ENCODE measurements around the gene RNF126.

Gene RNF126

GRCh38 chr19:610071-610800, 52.8 kb downstream of the RNF126 start:
- Histone ChIP-seq H3K9ac (ENCODE audit: low read length) (peak overlapping the region; percentile 66), H3K79me2 (ENCODE audit: insufficient read depth, low read length) (no peaks in the 10 kb centered on the region), H3K9me2 (ENCODE audit: low read depth, low read length) (no peaks in the 10 kb centered on the region), H3K4me3 (ENCODE audit: low read depth, low read length, poor library complexity, severe bottlenecking) (peak overlapping the region; percentile 52), H3K4me1 (ENCODE audit: insufficient read depth, low read length, severe bottlenecking) (peaks cover 33% of the 10 kb centered on the region), H3K9me3 (ENCODE audit: low read length) (no peaks in the 10 kb centered on the region), H3K4me2 (ENCODE audit: low read length) (peak overlapping the region; percentile 73), H3K27me3 (ENCODE audit: insufficient read depth, low read length) (no peaks in the 10 kb centered on the region), H2AFZ (ENCODE audit: low read length) (no peak overlapping the region), H3F3A (ENCODE audit: insufficient read depth, low read length) (no peaks in the 10 kb centered on the region), H3K36me3 (ENCODE audit: insufficient read depth, low read length) (peaks cover 14% of the 10 kb centered on the region; the same call in 1 of the 2 replicates), H3K27ac (ENCODE audit: low read depth, low read length, poor library complexity, severe bottlenecking) (peak overlapping the region; percentile 89), H4K20me1 (ENCODE audit: insufficient read depth, low read length) (no peaks in the 10 kb centered on the region)
- TF ChIP-seq EZH2 (IDR thresholded peaks at IDR 0.05; ENCODE audit: borderline replicate concordance, low read length): no peak
- TF ChIP-seq, protein P1, sequence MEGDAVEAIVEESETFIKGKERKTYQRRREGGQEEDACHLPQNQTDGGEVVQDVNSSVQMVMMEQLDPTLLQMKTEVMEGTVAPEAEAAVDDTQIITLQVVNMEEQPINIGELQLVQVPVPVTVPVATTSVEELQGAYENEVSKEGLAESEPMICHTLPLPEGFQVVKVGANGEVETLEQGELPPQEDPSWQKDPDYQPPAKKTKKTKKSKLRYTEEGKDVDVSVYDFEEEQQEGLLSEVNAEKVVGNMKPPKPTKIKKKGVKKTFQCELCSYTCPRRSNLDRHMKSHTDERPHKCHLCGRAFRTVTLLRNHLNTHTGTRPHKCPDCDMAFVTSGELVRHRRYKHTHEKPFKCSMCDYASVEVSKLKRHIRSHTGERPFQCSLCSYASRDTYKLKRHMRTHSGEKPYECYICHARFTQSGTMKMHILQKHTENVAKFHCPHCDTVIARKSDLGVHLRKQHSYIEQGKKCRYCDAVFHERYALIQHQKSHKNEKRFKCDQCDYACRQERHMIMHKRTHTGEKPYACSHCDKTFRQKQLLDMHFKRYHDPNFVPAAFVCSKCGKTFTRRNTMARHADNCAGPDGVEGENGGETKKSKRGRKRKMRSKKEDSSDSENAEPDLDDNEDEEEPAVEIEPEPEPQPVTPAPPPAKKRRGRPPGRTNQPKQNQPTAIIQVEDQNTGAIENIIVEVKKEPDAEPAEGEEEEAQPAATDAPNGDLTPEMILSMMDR (IDR thresholded peaks at IDR 0.05; ENCODE audit: low read length): no peak

- Histone ChIP-seq H3K4me1 (ENCODE audit: insufficient read depth, low read length, severe bottlenecking) (peaks cover 33% of the 10 kb centered on the region), H2AFZ (ENCODE audit: low read length) (no peak overlapping the region), H3K27ac (ENCODE audit: low read depth, low read length, poor library complexity, severe bottlenecking) (peak overlapping the region; percentile 89), H3K4me2 (ENCODE audit: low read length) (no peak overlapping the region), H3K79me2 (ENCODE audit: insufficient read depth, low read length) (no peaks in the 10 kb centered on the region), H3F3A (ENCODE audit: insufficient read depth, low read length) (no peaks in the 10 kb centered on the region), H3K9me3 (ENCODE audit: low read length) (no peaks in the 10 kb centered on the region), H3K4me3 (ENCODE audit: low read depth, low read length, poor library complexity, severe bottlenecking) (no peak overlapping the region), H3K9me2 (ENCODE audit: low read depth, low read length) (no peaks in the 10 kb centered on the region), H3K27me3 (ENCODE audit: insufficient read depth, low read length) (no peaks in the 10 kb centered on the region), H3K36me3 (ENCODE audit: insufficient read depth, low read length) (peaks cover 5% of the 10 kb centered on the region; the same call in 1 of the 2 replicates), H3K9ac (ENCODE audit: low read length) (no peak overlapping the region; the same call in 1 of the 2 replicates), H4K20me1 (ENCODE audit: insufficient read depth, low read length) (no peaks in the 10 kb centered on the region)
- TF ChIP-seq, protein P1 (IDR thresholded peaks at IDR 0.05; ENCODE audit: low read length): no peak
- no peak for TF ChIP-seq EZH2 (IDR thresholded peaks at IDR 0.05; ENCODE audit: borderline replicate concordance, low read length)
Observed at GRCh38 chr19:609004-609346, 54.0 kb downstream of the RNF126 start.

GRCh38 chr19:608155-609003, 54.6 kb downstream of the RNF126 start:
- Histone ChIP-seq H3K27me3 (ENCODE audit: insufficient read depth, low read length) (no peaks in the 10 kb centered on the region), H3K79me2 (ENCODE audit: insufficient read depth, low read length) (no peaks in the 10 kb centered on the region), H2AFZ (ENCODE audit: low read length) (no peak overlapping the region), H3K36me3 (ENCODE audit: insufficient read depth, low read length) (peaks cover 5% of the 10 kb centered on the region; the same call in 1 of the 2 replicates), H3K27ac (ENCODE audit: low read depth, low read length, poor library complexity, severe bottlenecking) (peak overlapping the region; percentile 89), H3K4me1 (ENCODE audit: insufficient read depth, low read length, severe bottlenecking) (peaks cover 33% of the 10 kb centered on the region), H4K20me1 (ENCODE audit: insufficient read depth, low read length) (no peaks in the 10 kb centered on the region), H3K4me2 (ENCODE audit: low read length) (no peak overlapping the region), H3K4me3 (ENCODE audit: low read depth, low read length, poor library complexity, severe bottlenecking) (no peak overlapping the region), H3K9ac (ENCODE audit: low read length) (no peak overlapping the region; the same call in 1 of the 2 replicates), H3K9me2 (ENCODE audit: low read depth, low read length) (no peaks in the 10 kb centered on the region), H3F3A (ENCODE audit: insufficient read depth, low read length) (no peaks in the 10 kb centered on the region), H3K9me3 (ENCODE audit: low read length) (no peaks in the 10 kb centered on the region)
- TF ChIP-seq, protein P1 (IDR thresholded peaks at IDR 0.05; ENCODE audit: low read length): no peak
